HCT116 (cell line): ENCODE results near the gene NCOA6. TPM values are rescaled to one million over a fixed set of nuclear protein-coding genes. Genes with fewer than 3 reads are reported as not detected.

Source experiments
- ATAC-seq: fragments of 200-7000 bp; cut with Tn5 transposase; 2 replicates; pipeline ENCODE4 v1.9.1; 2020; ENCODE audit warnings: mild to moderate bottlenecking, moderate library complexity
- BruUV-seq: library from RNA; stranded (reverse); fragments of 400-500 nt; replicated peaks from 2 replicates; lab custom pipeline; 2021; lab: Mats Ljungman, UMichigan
- CTCF ChIA-PET: fragments of 300-600 bp; sonication (Branson Sonifier 250); formaldehyde crosslinking; loops from one replicate; lab custom pipeline; 2021; ENCODE audit warnings: antibody characterized with exemption; lab: Charles Lee
- POLR2A ChIA-PET: fragments of 300-600, 350-600 bp; sonication (Branson Sonifier 250); formaldehyde crosslinking; loops from one replicate; lab custom pipeline; 2021; ENCODE audit warnings: antibody characterized with exemption; lab: Charles Lee
- RAD21 ChIA-PET, 2 experiments: fragments of 300-600 bp; sonication (Branson Sonifier 250); formaldehyde crosslinking; loops; one replicate each; lab custom pipeline; 2023; ENCODE audit warnings: low total read pairs in 2 of 2; ENCODE audit not compliant: uncharacterized antibody in 2 of 2, unreplicated experiment in 2 of 2, low non-redundant PET in 1 of 2; lab: Charles Lee
- DNase-seq: peaks from one replicate; pipeline ENCODE4 v3.0.0-alpha.2; 2010; ENCODE audit warnings: low read depth, low spot score
- H2AFZ ChIP-seq: fragments of 200-600 bp; shearing (Covaris generic), sonication (generic); 2 replicates; pipeline ENCODE4 v1.6.1; 2017; ENCODE audit warnings: low read depth, mixed run types, mixed read lengths, antibody characterized with exemption, low read length; ENCODE audit not compliant: poor library complexity, severe bottlenecking
- H3K27ac ChIP-seq: 2 replicates; pipeline ENCODE4 v1.5.1; 2012; ENCODE audit warnings: low read depth, low read length
- H3K27me3 ChIP-seq: fragments of 200-600 bp; sonication (generic); 2 replicates; pipeline ENCODE4 v1.6.1; 2016; ENCODE audit warnings: mixed run types, low read length, mixed read lengths; ENCODE audit not compliant: insufficient read depth
- H3K36me3 ChIP-seq, 2 experiments: fragments of 200-500 bp in 1 of 2; fragments of 200-600 bp in 1 of 2; sonication (Bioruptor generic) in 1 of 2; sonication (generic) in 1 of 2; 2 replicates each; pipeline versions ENCODE4 v1.5.1 to v1.6.1; 2014 to 2016; ENCODE audit warnings: low read length in 2 of 2, inconsistent platforms in 1 of 2, mixed read lengths in 1 of 2, mixed run types in 1 of 2; ENCODE audit not compliant: insufficient read depth in 2 of 2, control insufficient read depth in 1 of 2
- H3K4me1 ChIP-seq, 2 experiments: fragments of 200-600 bp in 1 of 2; sonication (generic) in 1 of 2; 2 replicates each; pipeline versions ENCODE4 v1.5.1 to v1.6.1; 2012 to 2017; ENCODE audit warnings: low read length in 2 of 2, inconsistent platforms in 1 of 2, mild to moderate bottlenecking in 1 of 2, mixed read lengths in 1 of 2, mixed run types in 1 of 2, moderate library complexity in 1 of 2; ENCODE audit not compliant: insufficient read depth in 2 of 2, control insufficient read depth in 1 of 2
- H3K4me2 ChIP-seq: fragments of 200-600 bp; sonication (generic); 2 replicates; pipeline ENCODE4 v1.6.1; 2017; ENCODE audit warnings: mixed run types, low read length, mixed read lengths
- H3K4me3 ChIP-seq, 2 experiments: fragments of 200-600 bp in 1 of 2; sonication (generic) in 1 of 2; replicated peaks in 1 of 2; 2 replicates each; pipeline ENCODE4 v1.5.1; 2011 to 2016; ENCODE audit warnings: low read length in 2 of 2, control low read depth in 1 of 2, low read depth in 1 of 2, mild to moderate bottlenecking in 1 of 2, mixed read lengths in 1 of 2, mixed run types in 1 of 2
- H3K79me2 ChIP-seq: fragments of 200-600 bp; sonication (generic); 2 replicates; pipeline ENCODE4 v1.6.1; 2017; ENCODE audit warnings: mild to moderate bottlenecking, mixed run types, low read length, moderate library complexity, mixed read lengths; ENCODE audit not compliant: insufficient read depth
- H3K9ac ChIP-seq: fragments of 200-600 bp; sonication (generic); 2 replicates; pipeline ENCODE4 v1.6.1; 2016; ENCODE audit warnings: low read length, mixed read lengths
- H3K9me2 ChIP-seq: fragments of 200-600 bp; sonication (generic), shearing (Covaris generic); 2 replicates; pipeline ENCODE4 v1.6.1; 2017; ENCODE audit warnings: mixed run types, mild to moderate bottlenecking, moderate library complexity; ENCODE audit not compliant: insufficient read depth
- H3K9me3 ChIP-seq, 2 experiments: fragments of 200-500 bp in 1 of 2; fragments of 200-600 bp in 1 of 2; sonication (Bioruptor generic) in 1 of 2; sonication (generic) in 1 of 2; 2 replicates each; pipeline ENCODE4 v1.6.1; 2014 to 2017; ENCODE audit warnings: low read length in 2 of 2, mixed read lengths in 2 of 2, inconsistent platforms in 1 of 2, low read depth in 1 of 2, mild to moderate bottlenecking in 1 of 2, mixed run types in 1 of 2, moderate library complexity in 1 of 2; ENCODE audit not compliant: control insufficient read depth in 1 of 2, insufficient read depth in 1 of 2
- H4K20me1 ChIP-seq: fragments of 200-600 bp; sonication (generic), shearing (Covaris generic); 2 replicates; pipeline ENCODE4 v1.6.1; 2017; ENCODE audit warnings: mixed run types, mild to moderate bottlenecking, moderate library complexity; ENCODE audit not compliant: insufficient read depth
- EGR1 ChIP-seq: IDR thresholded peaks from 2 replicates; pipeline ENCODE4 v1.6.1; 2012; ENCODE audit warnings: low read depth
- POLR2A ChIP-seq: IDR thresholded peaks from 2 replicates; pipeline ENCODE4 v1.7.0; 2011; ENCODE audit warnings: borderline replicate concordance; ENCODE audit not compliant: insufficient read depth, insufficient read length; ENCODE audit errors: extremely low read depth
- POLR2AphosphoS5 ChIP-seq: IDR thresholded peaks from 2 replicates; pipeline ENCODE4 v1.6.1; 2011; ENCODE audit warnings: mild to moderate bottlenecking, low read depth, low read length, moderate library complexity
- RAD21 ChIP-seq: IDR thresholded peaks from 2 replicates; pipeline ENCODE4 v1.6.1; 2012; ENCODE audit warnings: low read depth, mild to moderate bottlenecking
- REST ChIP-seq: IDR thresholded peaks from 2 replicates; pipeline ENCODE4 v1.6.1; 2012; ENCODE audit warnings: low read depth
- SP1 ChIP-seq: IDR thresholded peaks from 2 replicates; pipeline ENCODE4 v1.6.1; 2012; ENCODE audit warnings: low read depth
- SRF ChIP-seq: IDR thresholded peaks from 2 replicates; pipeline ENCODE4 v1.6.1; 2012; ENCODE audit warnings: low read depth
- ZBTB33 ChIP-seq: IDR thresholded peaks from 2 replicates; pipeline ENCODE4 v1.6.1; 2011; ENCODE audit warnings: mild to moderate bottlenecking, low read length, moderate library complexity; ENCODE audit not compliant: insufficient replicate concordance; ENCODE audit errors: extremely low read depth
- ZFX ChIP-seq: fragments of 450-650 bp; IDR thresholded peaks from 2 replicates; pipeline ENCODE4 v1.6.1; 2017
- intact Hi-C: fragments of 100-400 bp; cut with micrococcal nuclease; formaldehyde crosslinking; loops from 2 replicates; pipeline ENCODE4 v1.10.0; 2022
- total RNA-seq: library from RNA; stranded (reverse); gene quantifications from one replicate; pipeline ENCODE4 v1.2.1, GENCODE V29; 2021; ENCODE audit not compliant: unreplicated experiment

Gene NCOA6
- total RNA-seq, 1 experiment from 2014 or later: 24.8 TPM

DNA sequence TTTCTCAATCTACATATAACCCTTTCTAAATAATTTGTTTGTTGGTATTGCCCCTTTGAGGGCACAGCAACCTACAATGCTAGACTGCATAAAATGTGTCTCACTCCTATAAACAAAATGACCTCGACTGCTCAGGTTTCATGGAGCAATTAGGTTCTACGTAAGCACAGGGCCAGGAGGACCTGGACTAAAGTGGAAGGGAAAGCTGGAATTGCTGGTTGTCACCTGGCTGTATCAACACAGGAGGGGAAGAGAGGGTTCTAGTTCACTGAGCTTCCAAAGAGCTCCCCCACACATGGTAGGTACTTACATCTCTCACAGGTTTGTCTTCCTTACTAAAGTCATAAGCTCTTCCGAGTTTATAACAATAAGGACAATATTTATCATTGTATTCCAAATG lies 51.0 kb downstream of the NCOA6 start:
- H3K9me2 ChIP-seq: no peaks in the 10 kb centered on the region
- ChIA-PET CTCF (no interaction called here), RAD21 (no interaction called here), POLR2A (no interaction called here)
- no peaks in the 10 kb centered on the region for H3K9me3 ChIP-seq
- no peak overlapping the region for H3K4me3 ChIP-seq
- intact Hi-C loops: no loop called here
- no peak overlapping the region for H2AFZ ChIP-seq
- no peaks in the 10 kb centered on the region for H3K79me2 ChIP-seq
- no peaks in the 10 kb centered on the region for H3K27me3 ChIP-seq
- H3K36me3 ChIP-seq: peaks cover 18 to 23% of the 10 kb centered on the region in 2 experiments; a peak in 3 of 4 replicates
- no peak overlapping the region for H3K4me2 ChIP-seq
- DNase-seq: no peak
- H3K4me1 ChIP-seq: no peaks in the 10 kb centered on the region
- BruUV-seq: no TSS peak
- H4K20me1 ChIP-seq: no peaks in the 10 kb centered on the region
- H3K9ac ChIP-seq: no peak overlapping the region
- H3K27ac ChIP-seq: no peak overlapping the region
- no peak for TF ChIP-seq ZBTB33
- TF ChIP-seq SRF: no peak
- TF ChIP-seq EGR1: no peak
- TF ChIP-seq POLR2A: no peak
- TF ChIP-seq REST: no peak
- TF ChIP-seq RAD21: no peak
- no peak for TF ChIP-seq ZFX
- TF ChIP-seq SP1: no peak
- no peak for TF ChIP-seq POLR2AphosphoS5
- TF ChIP-seq, all 23 proteins: peak for 0
- no peak for ATAC-seq
